GM21529 (cell line): ENCODE measurements around the gene ASTN2.

Source experiments
- ATAC-seq: cut with Tn5 transposase; IDR thresholded peaks from one replicate; pipeline ENCODE4 v1.9.1; 2021; ENCODE audit not compliant: unreplicated experiment

The ASTN2 gene

DNA sequence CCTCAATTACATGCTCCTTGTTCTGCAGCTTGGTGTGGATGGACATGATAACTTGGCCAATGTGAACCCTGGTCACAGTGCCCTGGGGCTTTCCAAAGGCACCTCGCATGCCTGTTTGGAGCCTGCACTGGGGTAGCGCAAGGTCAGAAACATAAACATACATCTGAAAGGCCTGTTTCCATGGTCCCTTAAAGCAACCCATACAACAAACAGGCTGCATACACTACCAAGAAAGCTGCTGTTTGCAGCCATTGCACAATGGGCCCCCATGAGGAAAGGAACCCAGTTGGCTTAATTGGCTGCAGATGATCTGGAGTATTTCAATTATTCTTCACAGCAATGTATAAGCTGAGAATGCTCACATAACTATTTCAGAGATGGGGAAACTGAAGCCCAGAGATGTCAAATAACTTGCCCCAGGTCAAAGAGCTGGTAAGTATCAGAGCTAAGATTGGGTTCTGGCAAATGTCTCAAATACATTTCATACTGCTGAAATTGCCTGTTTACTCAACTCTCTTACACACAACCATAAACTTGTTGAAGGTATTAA lies 233.9 kb downstream of the ASTN2 start:
- ATAC-seq: no peak

DNA sequence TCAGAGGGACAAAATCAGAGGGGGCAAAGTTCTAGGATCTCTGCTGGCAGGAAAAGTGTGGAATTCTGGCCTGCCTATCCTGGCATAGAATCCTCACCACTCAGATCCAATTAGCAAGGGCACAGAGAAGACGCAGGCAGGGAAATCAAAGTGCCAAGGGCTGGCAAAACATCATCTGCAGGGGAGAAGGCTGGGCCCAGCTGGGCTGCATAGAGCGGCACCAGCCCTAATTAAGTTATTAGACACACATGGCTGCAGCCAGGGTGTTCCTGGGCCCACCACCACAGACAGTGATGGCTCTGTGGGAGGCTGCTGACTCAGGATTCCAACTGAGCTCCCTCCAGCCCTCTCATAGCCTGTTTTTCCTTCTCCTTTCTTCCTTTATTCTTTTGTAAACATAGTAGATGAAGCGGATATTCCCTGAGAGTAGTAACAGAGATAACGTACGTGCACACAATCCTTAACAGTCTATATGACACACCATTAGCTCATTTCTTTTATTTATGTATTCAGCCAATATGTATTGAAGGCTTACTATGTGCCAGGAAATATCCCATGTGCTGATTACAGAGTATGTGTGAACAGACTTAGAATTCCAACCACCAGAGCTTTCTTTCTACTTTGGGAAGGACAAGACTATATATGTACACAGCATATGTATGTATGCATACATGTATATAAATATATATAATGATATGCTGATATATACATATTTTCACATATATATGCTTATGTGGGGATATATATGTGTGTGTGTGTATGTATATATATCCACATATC lies 236.1 kb downstream of the ASTN2 start:
- no peak for ATAC-seq

DNA sequence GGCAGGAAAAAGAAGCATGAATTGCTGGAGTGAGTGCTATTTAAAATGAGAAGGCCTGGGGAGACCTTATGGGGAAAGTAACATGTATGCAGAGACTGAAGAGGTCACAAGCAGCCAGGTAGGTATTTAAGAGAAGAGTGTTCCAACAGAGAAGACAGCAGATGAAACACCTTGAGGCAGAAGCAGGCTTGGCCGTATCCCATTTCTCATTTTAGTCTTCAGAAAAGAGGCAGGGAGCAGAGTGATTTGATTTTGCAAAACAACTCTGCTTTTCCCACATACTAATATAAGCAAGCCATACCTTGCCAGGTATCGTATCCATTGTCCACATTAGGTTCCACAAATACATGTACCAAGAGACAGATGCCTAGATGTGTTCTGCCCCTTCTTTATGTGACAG lies 244.3 kb downstream of the ASTN2 start:
- no peak for ATAC-seq

DNA sequence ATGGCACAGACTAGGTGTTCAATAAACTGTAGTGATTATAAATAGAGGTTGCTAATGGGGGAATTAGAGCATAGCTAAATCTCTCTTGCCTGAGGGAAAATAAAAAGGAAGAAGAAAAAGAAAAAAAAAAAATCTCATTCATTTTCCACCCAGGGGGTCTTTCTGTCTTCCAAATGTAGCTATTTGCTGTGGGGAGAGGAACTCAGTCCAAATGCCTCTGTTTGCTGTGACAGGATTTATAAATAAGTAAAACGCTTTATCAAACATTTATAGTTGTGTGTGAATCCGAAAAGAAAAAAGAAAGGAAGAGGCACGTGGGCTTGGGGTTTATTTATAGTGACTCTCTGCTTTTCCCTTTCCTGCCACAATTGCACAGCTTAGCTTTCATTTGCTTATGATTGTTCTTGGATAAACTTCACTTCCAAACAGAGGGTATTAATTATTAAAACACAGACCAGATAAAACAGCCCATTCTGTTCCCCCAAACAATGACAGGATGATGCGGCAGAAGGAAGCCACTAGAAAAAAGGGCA lies 245.7 kb downstream of the ASTN2 start:
- ATAC-seq: no peak

DNA sequence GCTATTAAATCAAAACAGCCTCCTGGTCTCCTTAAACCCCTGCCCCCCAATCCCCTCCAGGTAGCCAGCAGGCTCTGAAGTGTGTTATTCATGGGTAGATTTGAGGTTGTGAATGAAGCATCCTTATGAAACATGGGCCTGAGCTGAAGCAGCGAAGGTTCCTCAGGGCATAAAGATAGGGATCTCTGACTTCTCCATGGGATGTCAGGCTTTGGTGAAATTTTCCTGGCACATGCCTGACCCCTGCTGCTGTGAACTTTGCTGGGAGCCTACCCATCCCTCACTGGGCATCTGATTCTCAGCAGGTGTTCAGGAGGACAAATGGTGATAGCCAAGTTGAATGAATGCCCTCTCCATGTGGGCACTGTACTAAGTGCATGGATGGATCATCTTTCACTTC lies 250.3 kb downstream of the ASTN2 start:
- no peak for ATAC-seq

DNA sequence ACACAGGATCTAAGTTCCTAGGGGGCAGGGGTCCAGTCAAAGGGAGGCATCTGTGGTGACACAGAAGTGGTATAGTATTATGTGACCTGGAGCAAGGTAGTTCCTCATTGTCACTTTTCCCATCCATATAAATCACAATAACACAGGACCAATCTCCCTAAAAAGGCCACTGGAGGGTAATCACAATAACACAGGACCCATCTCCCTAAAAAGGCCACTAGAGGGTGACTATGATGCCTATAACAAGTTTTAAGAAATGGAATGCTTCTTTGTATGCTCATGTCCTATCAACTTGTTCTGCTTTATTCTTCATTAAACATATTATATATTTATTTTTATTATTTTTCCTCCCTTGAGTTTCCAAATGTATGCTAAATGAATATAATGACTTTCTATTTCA lies 254.6 kb downstream of the ASTN2 start:
- ATAC-seq: no peak

DNA sequence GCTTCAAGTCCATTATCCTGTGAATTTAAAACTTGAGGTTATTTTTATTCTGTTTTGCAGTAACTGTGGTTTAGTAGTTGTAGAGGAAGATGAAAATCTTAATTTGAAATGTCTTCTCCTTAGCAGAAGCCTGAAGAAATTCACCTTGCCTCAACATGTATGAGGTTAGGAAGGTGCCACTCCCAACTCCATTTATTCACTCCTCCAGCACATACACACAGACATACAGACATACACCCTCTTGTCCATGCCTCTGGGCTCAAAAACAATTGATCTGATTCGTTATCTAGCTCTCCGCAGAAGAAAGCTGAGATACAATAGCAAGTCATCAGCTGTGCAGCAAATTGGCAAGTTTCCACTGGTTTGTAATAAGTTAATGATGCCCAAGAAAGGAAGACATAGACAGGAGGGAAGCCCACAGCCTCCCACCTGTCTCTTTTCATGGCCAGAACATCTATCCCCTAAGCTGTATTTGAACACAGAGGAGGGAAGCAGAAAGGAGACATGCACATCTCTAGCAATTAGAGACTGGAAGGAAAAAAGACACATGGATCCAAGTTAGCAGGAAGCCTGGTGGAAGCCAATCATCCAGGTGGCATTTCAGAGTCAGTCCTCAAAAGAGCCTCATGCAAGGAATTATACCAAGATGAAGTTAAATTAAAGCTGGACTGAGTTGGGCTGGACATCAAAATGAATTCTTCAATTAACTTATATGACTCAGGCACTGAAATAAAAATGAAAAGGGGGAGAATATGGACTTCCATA lies 257.9 kb downstream of the ASTN2 start:
- ATAC-seq: no peak

DNA sequence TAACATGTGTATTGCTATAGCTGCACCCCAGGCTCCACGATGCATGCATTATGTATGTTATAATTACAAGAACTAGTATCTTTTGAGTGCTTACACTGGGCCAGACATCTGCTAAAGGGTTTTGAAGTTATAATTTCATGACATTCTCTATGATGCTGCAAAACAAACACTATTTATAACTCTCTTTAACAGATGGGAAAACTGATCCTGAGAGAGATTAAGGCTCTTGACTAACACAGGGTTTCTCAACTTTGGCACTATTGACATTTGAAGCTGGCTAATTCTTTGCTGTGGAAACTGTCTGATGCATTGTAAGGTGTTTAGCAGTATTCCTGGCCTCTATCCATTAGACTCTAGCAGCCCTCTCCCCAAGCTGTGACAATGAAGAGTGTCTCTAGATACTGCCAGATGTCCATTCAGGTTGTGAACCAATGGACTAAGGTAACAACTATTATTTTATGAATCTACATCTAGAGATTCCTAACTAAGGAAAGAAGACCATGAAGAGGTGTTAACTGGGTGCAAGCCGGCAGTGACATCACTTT lies 258.6 kb downstream of the ASTN2 start:
- ATAC-seq: no peak

DNA sequence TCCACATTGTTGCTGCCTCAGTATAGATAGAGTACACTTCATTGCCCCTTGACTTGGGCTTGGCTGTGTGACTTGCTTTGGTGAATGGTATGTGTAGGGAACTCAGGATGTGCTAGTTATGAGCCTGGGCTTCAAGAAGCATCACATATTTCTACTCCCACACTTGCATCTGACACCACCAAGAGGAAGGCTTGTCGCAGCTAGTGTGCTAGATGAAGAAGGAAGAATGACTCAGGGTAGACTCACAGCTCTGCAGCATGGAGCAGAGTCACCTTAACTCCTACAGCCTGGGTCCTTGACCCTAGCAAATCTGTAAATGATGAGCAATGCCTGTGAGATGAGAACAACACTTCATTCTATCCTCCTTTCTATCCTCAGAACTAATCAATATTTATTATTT lies 261.8 kb downstream of the ASTN2 start:
- ATAC-seq: no peak

DNA sequence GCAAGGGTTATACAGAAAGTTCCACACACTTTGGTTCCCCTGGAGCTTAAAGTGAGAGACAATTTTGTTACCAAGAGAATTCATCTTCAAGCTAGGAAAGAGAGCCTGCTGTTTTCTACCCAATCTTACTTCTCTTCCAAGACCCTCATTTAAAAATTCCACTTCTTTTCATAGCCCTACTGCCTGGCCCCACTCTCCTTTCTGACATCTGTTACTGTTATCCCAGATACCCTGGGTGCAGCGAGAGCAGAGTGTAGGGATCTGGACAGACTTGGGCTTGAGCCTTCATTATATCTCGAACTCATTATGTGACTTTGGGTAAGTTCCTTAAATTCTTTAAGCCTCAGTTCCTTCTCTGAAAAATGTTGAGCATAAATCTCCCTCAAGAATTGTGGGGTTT lies 263.1 kb downstream of the ASTN2 start:
- no peak for ATAC-seq

DNA sequence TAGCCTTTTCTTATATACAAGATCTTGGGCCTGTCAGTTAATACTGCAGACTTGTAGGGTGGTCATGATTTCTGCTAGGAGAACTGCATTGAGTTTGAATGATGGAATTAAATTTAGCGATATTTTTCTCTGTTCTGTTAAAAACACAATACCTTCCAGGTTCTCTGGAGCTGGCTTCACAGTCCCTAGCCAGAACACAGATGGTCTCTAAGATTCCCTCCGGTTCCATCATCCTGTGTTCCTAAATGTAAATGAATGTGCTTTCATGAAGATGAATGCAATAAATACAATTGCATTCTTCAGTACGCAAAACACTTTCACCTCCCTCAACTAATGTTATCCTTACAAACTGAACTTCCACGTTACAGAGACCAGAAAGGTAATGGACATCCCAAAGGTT lies 264.9 kb downstream of the ASTN2 start:
- no peak for ATAC-seq

DNA sequence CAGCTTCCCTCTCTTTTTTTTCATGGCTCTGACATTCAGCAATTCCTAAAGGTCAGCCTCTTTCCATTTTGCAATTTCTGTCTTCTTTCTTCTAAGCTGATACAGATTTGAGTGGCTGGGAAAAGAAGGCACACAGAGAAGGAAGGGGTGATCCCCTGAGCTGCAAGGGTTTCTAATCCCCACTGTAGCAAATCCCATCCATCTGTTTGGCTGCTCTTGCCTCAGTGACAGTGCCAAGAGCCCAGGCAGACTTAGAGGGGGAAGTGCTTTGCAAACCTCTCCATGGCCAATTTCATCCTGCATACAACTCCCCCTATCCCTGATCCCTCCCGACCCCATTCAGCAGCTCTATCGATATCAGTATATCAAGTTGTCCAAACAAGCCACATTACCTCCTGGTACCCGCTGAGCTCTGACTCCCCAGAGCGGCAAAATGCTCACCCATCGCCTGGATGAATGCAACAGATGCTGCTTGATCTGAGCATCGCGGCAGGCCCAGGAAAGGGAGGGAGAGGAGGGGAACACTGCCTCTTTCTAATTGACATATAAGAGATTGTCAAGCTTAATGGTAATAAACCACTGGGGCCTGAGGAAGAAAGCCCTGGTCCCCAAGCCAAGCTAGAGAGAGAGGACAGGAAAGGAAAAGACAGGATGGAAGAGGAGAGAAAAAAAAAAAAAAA lies 268.9 kb downstream of the ASTN2 start:
- ATAC-seq: no peak

DNA sequence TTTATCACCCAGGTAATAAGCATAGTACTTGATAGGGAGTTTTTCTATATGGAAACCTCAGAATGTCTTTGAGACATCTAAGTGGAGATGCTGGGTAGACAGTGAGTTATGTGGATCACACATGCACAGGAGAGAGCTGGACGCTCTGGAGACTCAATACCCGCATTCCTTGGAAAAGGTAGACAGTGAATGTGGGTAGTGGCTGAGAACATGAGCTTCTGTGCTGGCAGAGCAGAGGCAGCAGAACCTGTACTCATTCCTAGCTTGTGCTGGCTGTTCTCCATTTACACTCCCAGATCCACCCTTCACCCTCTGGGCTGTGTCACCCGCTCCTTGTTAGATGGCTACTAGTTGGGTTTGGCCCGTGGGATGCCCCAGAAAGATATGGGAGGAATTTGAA lies 269.8 kb downstream of the ASTN2 start:
- no peak for ATAC-seq

DNA sequence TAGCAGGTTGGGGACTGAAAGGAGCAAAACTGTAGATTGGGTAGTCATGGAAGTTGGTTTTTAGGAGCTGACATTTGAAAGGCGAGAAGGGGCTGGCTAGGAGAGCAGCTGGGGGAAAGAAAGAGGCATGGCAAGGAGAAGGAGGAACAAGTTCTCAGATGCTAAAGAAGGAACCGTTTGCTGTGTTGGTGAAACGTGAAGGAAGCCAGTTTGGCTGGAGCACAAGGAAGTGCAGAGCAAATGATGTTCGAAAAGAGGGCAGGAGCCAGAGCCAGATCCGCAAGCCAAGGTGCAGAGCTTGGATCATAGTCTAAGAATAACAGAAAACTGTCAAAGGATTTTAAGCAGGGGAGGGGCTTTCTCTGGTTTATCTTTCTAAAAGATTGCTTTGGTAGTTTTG lies 276.6 kb downstream of the ASTN2 start:
- no peak for ATAC-seq

DNA sequence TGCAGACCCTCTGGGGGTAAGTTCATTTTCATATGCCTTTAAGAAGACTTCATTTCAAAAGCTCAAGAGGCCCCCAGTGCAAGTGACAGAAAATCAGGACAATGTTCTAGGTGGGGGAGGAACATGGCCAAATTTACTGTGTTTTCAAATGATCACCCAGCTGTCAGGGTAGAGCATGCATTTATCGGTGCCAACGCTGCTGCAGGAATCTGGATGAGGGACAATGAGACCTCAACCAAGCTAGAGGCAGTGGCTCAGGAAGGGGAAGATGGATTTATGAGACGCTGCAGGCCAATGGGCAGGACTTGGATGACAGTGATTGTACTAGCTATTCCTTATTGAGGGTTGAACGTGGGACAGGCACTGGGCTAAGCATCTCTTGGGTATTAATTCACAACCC lies 278.4 kb downstream of the ASTN2 start:
- no peak for ATAC-seq

DNA sequence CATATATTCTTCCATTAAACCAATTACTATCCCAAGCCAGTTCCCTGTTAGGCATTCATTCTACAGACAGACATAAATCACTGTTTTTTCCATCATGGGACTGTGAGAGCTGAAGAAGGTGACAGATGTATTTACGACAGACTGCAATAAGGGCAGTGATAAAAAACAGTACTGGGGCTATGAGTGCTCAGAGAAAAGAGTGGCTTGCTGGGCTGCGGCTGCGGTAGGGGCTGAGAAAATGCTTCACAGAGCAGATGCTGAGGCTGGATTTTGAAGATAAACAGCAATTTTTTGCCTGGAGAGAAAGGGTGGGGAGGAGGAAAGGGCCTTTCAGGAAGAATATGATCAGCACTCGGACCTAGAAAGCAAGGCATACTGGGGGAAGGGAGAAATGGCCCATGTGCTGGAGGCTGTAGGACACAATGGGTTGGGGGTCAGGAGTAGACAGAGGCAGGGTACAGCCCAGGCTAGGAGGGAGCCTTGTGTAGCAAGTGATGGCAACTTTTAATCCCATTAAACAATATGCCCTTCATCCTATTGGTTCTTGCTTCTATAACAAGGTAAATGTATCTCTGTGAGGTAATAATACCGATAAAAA lies 279.3 kb downstream of the ASTN2 start:
- no peak for ATAC-seq

DNA sequence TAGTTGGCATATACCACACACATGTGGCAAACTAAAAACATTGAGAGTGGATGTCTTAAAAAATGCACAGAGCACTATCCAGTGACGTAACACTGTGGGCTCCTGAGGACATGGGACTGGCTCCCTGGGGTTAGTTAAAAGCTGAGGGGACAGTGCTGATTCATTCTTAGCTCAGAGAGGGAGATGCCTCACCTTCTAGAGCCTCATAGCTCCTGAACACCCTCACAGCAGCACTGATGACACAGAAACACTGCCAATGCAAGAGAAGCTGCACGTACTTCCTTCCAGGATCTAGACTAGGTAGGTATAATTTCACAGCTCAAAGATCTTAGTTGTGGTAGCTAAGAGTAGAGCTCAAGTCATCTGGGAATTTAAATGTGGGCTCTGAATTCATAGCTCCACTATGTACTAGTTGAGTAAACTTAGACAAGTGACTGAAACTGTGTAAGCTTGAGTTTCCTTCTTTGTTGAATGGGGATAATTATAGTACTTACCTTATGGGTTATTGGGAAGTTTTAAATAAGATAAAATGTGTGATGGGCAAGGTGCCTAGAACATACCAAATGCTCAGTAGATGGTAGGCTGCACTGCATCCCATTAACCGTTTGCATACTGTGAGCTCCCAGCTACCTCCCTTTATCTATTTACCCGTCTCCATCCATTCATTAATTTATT lies 279.9 kb downstream of the ASTN2 start:
- no peak for ATAC-seq

DNA sequence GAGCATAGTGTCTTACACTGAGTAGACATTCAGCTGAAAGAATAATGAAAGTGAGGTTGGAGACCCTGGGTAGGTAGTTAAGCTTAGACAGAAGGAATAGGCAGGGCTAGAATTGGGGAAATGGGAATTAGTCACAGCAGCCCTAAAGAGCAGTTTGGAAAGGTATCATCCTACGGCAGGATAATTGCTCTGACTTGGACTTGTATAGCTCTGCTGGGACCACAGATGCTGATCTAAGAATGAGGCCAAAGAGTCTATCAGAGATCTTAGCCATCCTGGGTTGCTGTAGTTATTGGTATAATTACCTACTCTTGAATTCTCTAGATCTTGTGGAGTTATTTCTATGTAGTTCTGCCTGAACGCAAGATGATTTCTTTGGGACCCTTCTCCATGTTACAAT lies 288.0 kb downstream of the ASTN2 start:
- no peak for ATAC-seq

DNA sequence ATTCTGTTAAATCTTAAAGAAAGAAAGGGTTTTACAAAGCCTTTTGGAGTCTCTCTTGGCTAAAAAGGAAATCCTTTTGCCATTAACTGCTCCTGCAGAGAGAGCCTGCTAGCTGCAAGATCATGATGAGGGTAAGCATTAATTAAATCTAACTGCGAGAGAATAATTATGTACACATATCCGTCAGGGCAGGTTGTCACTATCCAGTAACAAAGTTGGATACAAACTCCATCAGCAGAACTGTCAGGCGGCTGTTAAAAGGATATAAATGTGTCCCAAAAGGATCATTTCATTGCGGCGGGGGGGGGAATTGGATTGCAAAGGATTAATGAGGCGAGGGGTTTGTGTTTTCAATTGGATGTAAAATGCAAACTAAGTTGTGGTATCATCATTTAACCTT lies 289.3 kb downstream of the ASTN2 start:
- ATAC-seq: no peak

DNA sequence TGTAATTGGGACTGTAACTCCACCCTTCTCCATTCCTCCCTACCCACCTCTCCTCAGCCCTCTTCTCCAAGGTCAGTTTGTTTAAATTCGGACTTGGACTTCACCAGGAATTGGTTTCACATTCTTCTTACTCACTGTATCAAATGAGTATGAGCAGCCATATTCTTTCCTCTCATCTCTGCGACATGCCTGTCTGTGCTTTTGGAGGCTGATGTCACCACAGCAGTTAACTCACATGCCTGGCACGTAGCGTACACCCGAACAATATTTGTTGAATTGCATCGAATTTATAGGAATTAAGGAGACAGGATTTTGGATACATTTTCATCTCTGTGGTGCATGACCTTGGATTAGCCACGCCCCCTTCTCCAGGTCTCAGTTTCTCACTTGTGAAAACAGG lies 291.1 kb downstream of the ASTN2 start:
- no peak for ATAC-seq
